GM12878 (cell line): ENCODE data around the gene KCNH5. TPM values are rescaled to one million over a fixed set of nuclear protein-coding genes. Genes with fewer than 3 reads are reported as not detected.
"Not testable (repeated sequence)": the region's sequence is repeated elsewhere in the genome, so short reads cannot be mapped to it uniquely, and the experiment has no call there.

ENCODE experiments used
- ATAC-seq: fragments of 200-7000 bp; cut with Tn5 transposase; 3 replicates; pipeline ENCODE4 v1.9.1; 2020; ENCODE audit warnings: mild to moderate bottlenecking, moderate library complexity
- BruUV-seq: library from RNA; stranded (reverse); fragments of 400-500 nt; replicated peaks from 2 replicates; lab custom pipeline; 2021; lab: Mats Ljungman, UMichigan
- CTCF ChIA-PET: fragments of 300-600 bp; sonication (Branson Sonifier 250); formaldehyde crosslinking; extraction: SDS; loops from one replicate; lab custom pipeline; 2021; ENCODE audit warnings: inconsistent platforms; lab: Yijun Ruan, JAX
- POLR2A ChIA-PET: fragments of 350-600 bp; formaldehyde crosslinking; extraction: SDS; loops from one replicate; lab custom pipeline; 2021; ENCODE audit warnings: inconsistent platforms; lab: Charles Lee
- RAD21 ChIA-PET: fragments of 300-600 bp; sonication (Branson Sonifier 250); formaldehyde crosslinking; loops from one replicate; lab custom pipeline; 2023; ENCODE audit warnings: antibody characterized with exemption; ENCODE audit not compliant: unreplicated experiment; lab: Charles Lee
- SMC1A ChIA-PET: fragments of 300-600 bp; sonication (Branson Sonifier 250); formaldehyde crosslinking; loops from one replicate; lab custom pipeline; 2023; ENCODE audit not compliant: unreplicated experiment, uncharacterized antibody; lab: Charles Lee
- DNase-seq: peaks from one replicate; pipeline ENCODE4 v3.0.0-alpha.2; 2011; ENCODE audit warnings: low read depth, low spot score
- FAIRE-seq: peaks from 3 replicates; lab custom pipeline; 2011; peaks lifted over from hg19 to GRCh38; lab: Jason Lieb, UNC
- H2AFZ ChIP-seq: 2 replicates; pipeline ENCODE4 v1.6.0; 2011; ENCODE audit warnings: low read depth, low read length, control low read depth; ENCODE audit not compliant: control insufficient read depth
- H3K27ac ChIP-seq: 2 replicates; pipeline ENCODE4 v1.5.1; 2011; ENCODE audit warnings: control low read depth; ENCODE audit not compliant: control insufficient read depth, insufficient read depth
- H3K27me3 ChIP-seq, 2 experiments: replicated peaks in 1 of 2; 2 replicates each; pipeline versions ENCODE4 v1.6.0 to v1.6.1; 2011; ENCODE audit warnings: low read length in 1 of 2; ENCODE audit not compliant: control insufficient read depth in 2 of 2, insufficient read depth in 2 of 2
- H3K36me3 ChIP-seq, 2 experiments: 2 replicates each; pipeline ENCODE4 v1.5.1; 2011; ENCODE audit warnings: low read length in 1 of 2; ENCODE audit not compliant: control insufficient read depth in 2 of 2, insufficient read depth in 2 of 2
- H3K4me1 ChIP-seq: 2 replicates; pipeline ENCODE4 v1.6.1; 2011; ENCODE audit warnings: mild to moderate bottlenecking, low read length, moderate library complexity, mixed read lengths; ENCODE audit not compliant: control insufficient read depth, insufficient read depth
- H3K4me2 ChIP-seq: 2 replicates; pipeline ENCODE4 v1.6.0; 2011; ENCODE audit warnings: control low read depth; ENCODE audit not compliant: control insufficient read depth, insufficient read depth
- H3K4me3 ChIP-seq: fragments of 200-600 bp; sonication (generic); 2 replicates; pipeline ENCODE4 v1.5.1; 2016
- H3K79me2 ChIP-seq: 2 replicates; pipeline ENCODE4 v1.6.0; 2011; ENCODE audit warnings: low read length; ENCODE audit not compliant: control insufficient read depth, insufficient read depth
- H3K9ac ChIP-seq: 2 replicates; pipeline ENCODE4 v1.8.0; 2011; ENCODE audit warnings: low read length, control low read depth, mixed read lengths; ENCODE audit not compliant: control insufficient read depth, insufficient read depth
- H3K9me3 ChIP-seq: replicated peaks from 3 replicates; pipeline ENCODE4 v1.5.1; 2011; ENCODE audit warnings: mild to moderate bottlenecking, low read length; ENCODE audit not compliant: control insufficient read depth, insufficient read depth
- H4K20me1 ChIP-seq: 2 replicates; pipeline ENCODE4 v1.6.0; 2011; ENCODE audit not compliant: control insufficient read depth, insufficient read depth
- CEBPB ChIP-seq, 2 experiments: fragments of 150-350 bp in 1 of 2; IDR thresholded peaks; 2 replicates each; pipeline ENCODE4 v1.6.1; 2012 to 2014; ENCODE audit warnings: low read depth in 2 of 2, low read length in 2 of 2, borderline replicate concordance in 1 of 2, inconsistent platforms in 1 of 2
- CUX1 ChIP-seq: IDR thresholded peaks from 2 replicates; pipeline ENCODE4 v1.6.1; 2012; ENCODE audit warnings: improper control_type of control experiment, low read depth, low read length; ENCODE audit not compliant: insufficient replicate concordance
- FOXM1 ChIP-seq: IDR thresholded peaks from 2 replicates; pipeline ENCODE4 v1.6.1; 2012; ENCODE audit warnings: low read depth, mild to moderate bottlenecking, inconsistent platforms, low read length, moderate library complexity
- MYC ChIP-seq: IDR thresholded peaks from 2 replicates; pipeline ENCODE4 v1.6.1; 2011; ENCODE audit warnings: mild to moderate bottlenecking, low read length, moderate library complexity, inconsistent platforms; ENCODE audit not compliant: insufficient read depth, insufficient replicate concordance, insufficient read length, severe bottlenecking
- PAX8 ChIP-seq: fragments of 450-650 bp; IDR thresholded peaks from 2 replicates; pipeline ENCODE4 v1.6.1; 2017; ENCODE audit warnings: mild to moderate bottlenecking, moderate library complexity
- REST ChIP-seq: IDR thresholded peaks from 2 replicates; pipeline ENCODE4 v1.6.1; 2012; ENCODE audit warnings: mild to moderate bottlenecking, low read depth, low read length
- ZNF207 ChIP-seq: fragments of 450-650 bp; IDR thresholded peaks from 2 replicates; pipeline ENCODE4 v1.6.1; 2014; ENCODE audit warnings: antibody characterized with exemption, mild to moderate bottlenecking, borderline replicate concordance
- WGBS: methylation state at CpG from one replicate; pipeline ENCODE4 v1.1.6; 2016; ENCODE audit warnings: low lambda C conversion rate; ENCODE audit not compliant: insufficient replicate concordance, insufficient coverage; ENCODE audit errors: missing lambda C conversion rate; 5-methylcytosine and 5-hydroxymethylcytosine counted together
- in situ Hi-C: fragments of 300-500 bp; cut with MboI; formaldehyde crosslinking; loops from 9 replicates; pipeline ENCODE4 v1.14.3; 2018; ENCODE audit warnings: mixed read lengths
- intact Hi-C: fragments of 100-400 bp; cut with micrococcal nuclease; formaldehyde crosslinking; loops from one replicate; pipeline ENCODE4 v1.14.2; 2022; ENCODE audit not compliant: unreplicated experiment
- polyA plus RNA-seq, 11 experiments: library from polyadenylated mRNA; depleted of rRNA in 4 of 11; unstranded in 6 of 11; stranded (reverse) in 5 of 11; fragments of >200 nt; fragmentation: Nextera tagmentation in 4 of 11; fragmentation: Illumina TruSeq in 1 of 11; extraction: Ambion mirVana in 4 of 11; extraction: Trizol in 1 of 11; gene quantifications; 1 replicate in 1 of 11; 2 replicates in 10 of 11; pipeline versions ENCODE4 v1.2.1 to v1.2.3, GENCODE V29; 2011 to 2016; ENCODE audit warnings: inconsistent platforms in 2 of 11, missing spikeins in 2 of 11, low read depth in 1 of 11
- total RNA-seq, 4 experiments: library from RNA; depleted of rRNA in 3 of 4; stranded (reverse); fragments of >200 nt in 3 of 4; fragmentation: Illumina TruSeq in 1 of 4; extraction: Trizol in 1 of 4; gene quantifications; 2 replicates each; pipeline versions ENCODE4 v1.2.1 to v1.2.3, GENCODE V29; 2013 to 2021

The KCNH5 gene
- total and polyA plus RNA-seq, 10 of the 15 experiments (the other 5 are each of a cell fraction or from before 2014, with no cell fraction given), result under 0.01 to 0.04 (median 0.04) TPM; not detected in 7

GRCh38 chr14:62746881-62747280, 298.4 kb downstream of the KCNH5 start:
- H3K27me3 ChIP-seq, H4K20me1 ChIP-seq, BruUV-seq, intact Hi-C loops, in situ Hi-C loops, H3K9me3 ChIP-seq, H2AFZ ChIP-seq, H3K4me1 ChIP-seq, RAD21 ChIA-PET, H3K27ac ChIP-seq, H3K36me3 ChIP-seq, FAIRE-seq, POLR2A ChIA-PET, CTCF ChIA-PET, ATAC-seq, H3K4me2 ChIP-seq, H3K9ac ChIP-seq, H3K4me3 ChIP-seq, DNase-seq, H3K79me2 ChIP-seq: not testable (repeated sequence)
- SMC1A ChIA-PET, result interaction anchor here (1.0 kb wide), 2 partner anchors 10 to 90 kb away, joined by 3 read pairs; no protein-coding TSS in a partner anchor
- 63% methylated on average over 11 of the region's 11 CpGs for WGBS

DNA sequence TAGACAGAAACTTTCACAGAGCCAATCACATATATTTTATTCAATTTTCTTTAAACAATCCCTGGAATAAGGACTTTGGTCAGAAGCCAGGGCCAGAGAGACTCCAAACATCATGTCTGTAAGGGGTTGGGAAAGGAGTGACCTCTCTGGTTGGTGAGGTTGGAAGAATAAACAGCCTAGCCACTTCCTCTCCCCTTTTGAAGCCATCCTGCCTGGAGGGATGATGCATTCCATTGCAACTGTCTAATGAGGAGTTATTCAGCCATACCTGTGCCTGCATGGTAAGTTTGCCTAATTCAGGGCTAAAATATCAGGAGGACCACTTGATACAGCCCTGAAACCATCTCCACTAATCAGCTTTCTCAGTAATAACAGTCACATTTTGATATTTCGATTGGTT, 299.8 kb downstream of the KCNH5 start:
- ChIA-PET POLR2A (no interaction called here), SMC1A (no interaction called here), RAD21 (no interaction called here), CTCF (no interaction called here)
- FAIRE-seq (no peak), ATAC-seq (no peak), DNase-seq (no peak)
- in situ Hi-C loops, result no loop called here
- WGBS, result 0% methylated on average over 1 of the region's 1 CpG
- Histone ChIP-seq H3K4me2 (no peak overlapping the region), H3K27me3 (no peaks in the 10 kb centered on the region), H3K79me2 (no peaks in the 10 kb centered on the region), H3K9ac (no peak overlapping the region), H4K20me1 (no peaks in the 10 kb centered on the region), H3K27ac (no peak overlapping the region), H3K36me3 (no peaks in the 10 kb centered on the region), H3K9me3 (no peaks in the 10 kb centered on the region), H2AFZ (no peak overlapping the region), H3K4me3 (no peak overlapping the region), H3K4me1 (no peaks in the 10 kb centered on the region)
- intact Hi-C loops, result no loop called here
- BruUV-seq, result no TSS peak
- TF ChIP-seq CEBPB (IDR thresholded peaks at IDR 0.05; ENCODE audit: borderline replicate concordance in 1 of 2, low read depth in 2 of 2, low read length in 2 of 2) (no peak), PAX8 (no peak), MYC (no peak), CUX1 (no peak), FOXM1 (no peak), ZNF207 (no peak), REST (no peak)
